ENCODE measurements around the gene FOXO1. TPM values are rescaled to one million over a fixed set of nuclear protein-coding genes. Genes with fewer than 3 reads are reported as not detected.
A peak's percentile ranks its signal among the peaks of the same experiment; 100 is the strongest.

The FOXO1 gene
- total RNA-seq, 6 experiments from 2014 or later, result 12.3 to 27.7 (median 14.6) TPM

DNA sequence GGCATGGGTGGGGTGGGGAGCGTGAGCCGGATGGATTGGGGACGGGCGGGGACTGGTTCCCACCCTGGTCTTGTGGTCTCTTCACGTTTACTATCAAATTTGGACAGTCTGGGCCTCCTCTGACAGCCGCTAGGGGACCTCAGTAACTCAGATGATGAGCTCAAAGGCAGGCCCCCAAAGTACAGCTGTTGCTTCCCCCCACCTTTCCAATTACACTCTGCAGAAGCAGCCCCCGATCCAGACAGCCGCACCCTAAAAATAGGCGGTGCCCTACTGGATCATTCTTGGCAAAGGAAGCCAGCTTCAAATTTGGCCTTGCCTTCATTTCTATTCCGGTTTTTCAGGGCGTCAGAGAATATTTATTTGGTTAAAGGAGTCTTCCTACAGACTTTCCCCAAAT lies 1.9 kb upstream of the FOXO1 start:
- Histone ChIP-seq H3K27me3 (no peaks in the 10 kb centered on the region), H3K9me3 (no peaks in the 10 kb centered on the region), H3K27ac (no peak overlapping the region), H3K36me3 (no peaks in the 10 kb centered on the region), H3K4me1 (peaks cover 0 to 16% (median 0%) of the 10 kb centered on the region in 4 donors), H3K4me3 (no peak overlapping the region)
- ATAC-seq (no peak), DNase-seq (no peak)
- intact Hi-C loops (cut with DNase I), result loop anchor here (10.0 kb wide), 2 partner anchors 114 to 184 kb away; no protein-coding TSS in a partner anchor
- TF ChIP-seq POLR2A (IDR thresholded peaks at IDR 0.05), result no peak
- peak in 3 of 4 donors; percentile 12 to 22 (median 18) for TF ChIP-seq CTCF (IDR thresholded peaks at IDR 0.05)
- WGBS (ENCODE audit: insufficient coverage, low coverage, low lambda C conversion rate, missing lambda C conversion rate), result 60% methylated on average over 11 of the region's 11 CpGs

- peaks cover 0 to 22% (median 2%) of the 10 kb centered on the region in 4 donors for H3K4me1 ChIP-seq
- peak overlapping the region; percentile 85 to 96 (median 92) for H3K4me3 ChIP-seq
- no peaks in the 10 kb centered on the region for H3K9me3 ChIP-seq
- 24% methylated on average over 5 of the region's 5 CpGs for WGBS (ENCODE audit: insufficient coverage, low coverage, low lambda C conversion rate, missing lambda C conversion rate)
- ATAC-seq, result no peak
- no peaks in the 10 kb centered on the region for H3K27me3 ChIP-seq
- DNase-seq, result no peak
- H3K27ac ChIP-seq, result peak overlapping the region; percentile 91 to 99 (median 92)
- intact Hi-C loops (cut with DNase I), result loop anchor here (10.0 kb wide), 2 partner anchors 113 to 183 kb away; no protein-coding TSS in a partner anchor
- H3K36me3 ChIP-seq, result no peaks in the 10 kb centered on the region
- TF ChIP-seq POLR2A (IDR thresholded peaks at IDR 0.05), result no peak
- no peak for TF ChIP-seq CTCF (IDR thresholded peaks at IDR 0.05)
Observed at GRCh38 chr13:40667622-40667978, 1.2 kb upstream of the FOXO1 start.

DNA sequence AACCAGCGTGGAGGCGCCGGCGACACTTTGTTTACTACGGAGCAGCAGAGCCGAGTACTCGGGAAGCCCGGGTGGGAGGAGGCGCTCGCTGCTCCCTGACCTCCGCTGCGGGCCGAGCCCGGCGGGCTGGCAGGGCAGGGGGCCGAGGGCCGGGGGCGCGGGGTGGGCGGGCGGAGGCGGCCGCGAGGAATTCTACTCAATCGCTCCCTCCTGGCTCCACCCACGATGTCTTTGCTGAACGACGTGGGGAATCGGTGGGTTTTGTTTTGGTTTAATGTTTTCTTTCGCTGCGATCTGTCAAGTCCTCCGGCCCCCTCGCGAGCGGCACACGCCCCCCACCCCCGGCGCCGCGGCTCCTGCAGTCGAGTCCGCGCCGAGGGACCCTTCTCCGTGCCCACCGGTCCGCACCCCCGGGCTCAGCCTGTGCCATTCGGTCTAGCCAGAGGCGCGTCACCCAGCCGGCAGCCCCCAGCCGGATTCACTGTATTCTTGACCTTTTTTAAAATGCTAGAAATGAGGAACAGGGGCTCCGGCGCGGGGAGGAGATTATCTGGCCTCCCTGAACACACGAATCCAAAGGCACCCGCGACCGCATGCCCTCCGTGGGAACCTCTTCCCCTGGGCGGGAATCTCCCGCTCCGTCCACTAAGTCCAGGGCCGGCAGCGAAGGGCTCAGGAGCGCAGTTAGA lies 636 bp upstream of the FOXO1 start:
- ATAC-seq, result peak; percentile 42 to 68 (median 52)
- TF ChIP-seq POLR2A (IDR thresholded peaks at IDR 0.05) (no peak), CTCF (IDR thresholded peaks at IDR 0.05) (no peak)
- Histone ChIP-seq H3K27me3 (no peaks in the 10 kb centered on the region), H3K4me3 (peak overlapping the region; percentile 85 to 96 (median 92)), H3K36me3 (no peaks in the 10 kb centered on the region), H3K9me3 (no peaks in the 10 kb centered on the region), H3K4me1 (peaks cover 0 to 25% (median 4%) of the 10 kb centered on the region in 4 donors), H3K27ac (peak overlapping the region; percentile 91 to 99 (median 92))
- under 1% methylated on average over 22 of the region's 67 CpGs for WGBS (ENCODE audit: insufficient coverage, low coverage, low lambda C conversion rate, missing lambda C conversion rate)
- intact Hi-C loops (cut with DNase I), result loop anchor here (10.0 kb wide), 2 partner anchors 112 to 182 kb away; no protein-coding TSS in a partner anchor
- DNase-seq, result peak; percentile 49 to 85 (median 81)

DNA sequence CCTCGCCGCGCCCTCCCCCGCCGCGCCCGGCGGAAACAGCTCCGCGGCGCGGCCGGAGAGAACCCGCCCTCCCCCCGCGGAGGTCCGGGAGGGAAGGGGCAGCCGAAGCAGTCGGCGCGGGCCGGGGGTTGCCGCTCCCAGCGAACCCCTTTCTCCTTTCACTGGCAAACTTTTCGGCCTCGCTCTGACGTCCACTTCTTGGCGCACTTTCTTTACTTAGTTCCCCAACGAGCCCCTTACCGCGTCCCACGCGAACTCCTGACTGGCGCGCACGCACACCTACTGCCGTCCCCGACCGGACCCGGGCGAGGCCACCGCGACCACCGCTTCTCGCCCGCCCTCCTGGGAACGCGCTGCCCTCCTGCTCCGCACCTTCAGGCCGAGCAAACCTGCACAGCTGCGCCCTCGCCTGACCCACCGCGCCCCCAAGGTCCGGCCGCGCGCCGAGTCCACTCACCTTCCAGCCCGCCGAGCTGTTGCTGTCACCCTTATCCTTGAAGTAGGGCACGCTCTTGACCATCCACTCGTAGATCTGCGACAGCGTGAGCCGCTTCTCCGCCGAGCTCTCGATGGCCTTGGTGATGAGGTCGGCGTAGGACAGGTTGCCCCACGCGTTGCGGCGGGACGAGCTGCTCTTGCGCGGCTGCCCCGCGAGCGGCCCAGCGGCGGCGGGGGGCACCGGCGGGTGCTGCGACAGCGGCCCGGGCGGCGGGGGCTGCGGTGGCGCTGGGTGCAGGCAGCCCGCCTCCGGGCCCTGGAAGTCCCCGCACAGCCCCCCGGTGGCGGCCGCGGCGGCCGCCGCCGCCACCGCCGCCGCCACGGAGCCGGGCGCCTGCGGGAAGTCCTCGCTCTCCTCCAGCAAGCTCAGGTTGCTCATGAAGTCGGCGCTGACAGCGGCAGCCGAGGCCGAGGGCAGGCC lies 1.1 kb downstream of the FOXO1 start:
- Histone ChIP-seq H3K9me3 (no peaks in the 10 kb centered on the region), H3K27ac (peak overlapping the region; percentile 97 to 99 (median 99)), H3K27me3 (no peaks in the 10 kb centered on the region), H3K36me3 (no peaks in the 10 kb centered on the region), H3K4me1 (peaks cover 0 to 31% (median 5%) of the 10 kb centered on the region in 4 donors), H3K4me3 (peak overlapping the region; percentile 85 to 96 (median 92))
- TF ChIP-seq CTCF (IDR thresholded peaks at IDR 0.05) (no peak), POLR2A (IDR thresholded peaks at IDR 0.05) (peak; percentile 6)
- intact Hi-C loops (cut with DNase I), result loop anchor here (10.0 kb wide), 2 partner anchors 111 to 181 kb away; no protein-coding TSS in a partner anchor
- DNase-seq, result peak; percentile 59 to 75 (median 70)
- WGBS (ENCODE audit: insufficient coverage, low coverage, low lambda C conversion rate, missing lambda C conversion rate), result under 1% methylated on average over 40 of the region's 117 CpGs
- ATAC-seq, result peak; percentile 10 to 33 (median 26)
